ENCODE data around the gene RCN2. TPM values are rescaled to one million over a fixed set of nuclear protein-coding genes. Genes with fewer than 3 reads are reported as not detected.

RCN2 gene
- total and polyA plus RNA-seq, 2 of the 13 experiments (the other 11 are each of a cell fraction or from before 2014, with no cell fraction given): 84.4 to 89.0 TPM

GRCh38 chr15:77002954-77003912 is 71.7 kb downstream of the RCN2 start:
- no peaks in the 10 kb centered on the region for H3K4me1 ChIP-seq (ENCODE audit: insufficient read depth, low read length)
- H3K36me3 ChIP-seq (replicated peaks in 1 of 2; ENCODE audit: control insufficient read depth in 1 of 2, insufficient read depth in 2 of 2, low read length in 2 of 2): no peaks in the 10 kb centered on the region
- no peak overlapping the region for H3K4me3 ChIP-seq (replicated peaks in 1 of 3; ENCODE audit: insufficient read depth in 1 of 3, low read depth in 2 of 3, low read length in 3 of 3)
- no peak overlapping the region for H3K4me2 ChIP-seq (ENCODE audit: low read depth, low read length)
- no peak overlapping the region for H3K27ac ChIP-seq (ENCODE audit: extremely low read length, insufficient read depth, low read length)
- H3K27me3 ChIP-seq (ENCODE audit: control insufficient read depth in 1 of 2, insufficient read depth in 2 of 2, low read length in 2 of 2): peaks cover 6 to 32% of the 10 kb centered on the region in 2 experiments
- TF ChIP-seq USF2 (IDR thresholded peaks at IDR 0.05; ENCODE audit: low read depth, low read length): no peak
- no peak for TF ChIP-seq USF2 (CRISPR knock-in tag; IDR thresholded peaks at IDR 0.05; ENCODE audit: borderline replicate concordance)
- TF ChIP-seq ZNF225 (CRISPR knock-in tag; IDR thresholded peaks at IDR 0.05): no peak
- no peak for TF ChIP-seq RBAK (CRISPR knock-in tag; IDR thresholded peaks at IDR 0.05)
- no peak for TF ChIP-seq MED8 (CRISPR knock-in tag; IDR thresholded peaks at IDR 0.05; ENCODE audit: insufficient replicate concordance)
- no peak for TF ChIP-seq CREB1 (IDR thresholded peaks at IDR 0.05)
- no peak for TF ChIP-seq CREB1 (CRISPR knock-in tag; IDR thresholded peaks at IDR 0.05)
- TF ChIP-seq, protein P1, sequence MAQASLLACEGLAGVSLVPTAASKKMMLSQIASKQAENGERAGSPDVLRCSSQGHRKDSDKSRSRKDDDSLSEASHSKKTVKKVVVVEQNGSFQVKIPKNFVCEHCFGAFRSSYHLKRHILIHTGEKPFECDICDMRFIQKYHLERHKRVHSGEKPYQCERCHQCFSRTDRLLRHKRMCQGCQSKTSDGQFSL (CRISPR knock-in tag; IDR thresholded peaks at IDR 0.05): no peak
- TF ChIP-seq SNAPC4 (CRISPR knock-in tag; IDR thresholded peaks at IDR 0.05): no peak
- no peak for TF ChIP-seq ETV5 (CRISPR knock-in tag; IDR thresholded peaks at IDR 0.05; ENCODE audit: borderline replicate concordance)
- CTCF ChIA-PET (ENCODE audit: low intra/inter-chr PET ratio, low total read pairs): no interaction called here
- POLR2A ChIA-PET: no interaction called here
- no peaks in the 10 kb centered on the region for H3K9me3 ChIP-seq (ENCODE audit: low read length)
- DNase-seq (ENCODE audit: low spot score) (no peak), ATAC-seq (no peak), FAIRE-seq (no peak)
- intact Hi-C loops (cut with micrococcal nuclease; ENCODE audit: unreplicated experiment): no loop called here
- no peak overlapping the region for H2AFZ ChIP-seq (ENCODE audit: low read length)
- no TSS peak for BruUV-seq (replicated peaks)
- 41% methylated on average over 13 of the region's 16 CpGs for WGBS (ENCODE audit: low lambda C conversion rate)
- in situ Hi-C loops (cut with HindIII; ENCODE audit: extremely low pct_ligation_motif_present, low pct_unique_long_range_greater_than_20kb): no loop called here
- no peaks in the 10 kb centered on the region for H4K20me1 ChIP-seq (ENCODE audit: insufficient read depth, low read length)
- no peaks in the 10 kb centered on the region for H3K79me2 ChIP-seq (ENCODE audit: insufficient read depth, low read length)
- H3K9ac ChIP-seq (ENCODE audit: insufficient read depth, low read depth, low read length): no peak overlapping the region
